ENCODE data around the gene TST.

The TST gene

DNA sequence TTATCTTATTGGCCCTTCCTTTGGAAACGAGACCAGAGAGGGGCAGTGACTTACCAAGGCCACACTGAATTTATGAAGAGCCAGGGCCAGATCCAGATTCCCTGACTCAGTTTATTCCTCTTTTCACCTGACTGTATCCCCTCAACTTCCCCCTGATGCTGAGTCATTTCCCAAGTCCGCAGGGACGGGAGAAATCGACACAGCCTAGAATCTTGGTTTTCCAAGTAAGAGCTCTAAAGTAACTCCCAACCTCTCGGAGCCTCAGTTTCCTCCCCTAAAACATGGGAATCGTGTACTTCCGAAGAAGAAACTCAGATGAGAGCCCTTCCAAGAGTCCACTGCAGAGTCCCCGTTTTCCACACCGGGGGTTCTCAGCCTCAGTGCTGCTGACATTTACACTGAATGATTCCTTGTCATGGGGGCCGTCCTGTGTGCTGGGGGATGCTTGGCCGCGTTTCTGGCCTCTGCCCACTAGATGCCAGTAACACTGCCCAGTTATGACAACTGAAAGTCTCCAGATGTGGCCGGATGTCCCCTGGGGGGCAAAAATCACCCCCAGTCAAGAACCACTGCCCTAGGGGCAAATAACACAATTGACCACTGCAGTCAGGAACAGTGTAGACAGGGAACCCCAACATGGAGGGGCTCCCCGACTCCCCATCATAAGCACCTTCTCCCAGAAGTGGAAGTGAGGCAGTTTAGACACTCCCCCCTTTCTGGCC is 11.5 kb upstream of the TST start:
- no peak for DNase-seq

GRCh38 chr22:37028692-37029674 is 9.7 kb upstream of the TST start:
- no peak for DNase-seq

DNA sequence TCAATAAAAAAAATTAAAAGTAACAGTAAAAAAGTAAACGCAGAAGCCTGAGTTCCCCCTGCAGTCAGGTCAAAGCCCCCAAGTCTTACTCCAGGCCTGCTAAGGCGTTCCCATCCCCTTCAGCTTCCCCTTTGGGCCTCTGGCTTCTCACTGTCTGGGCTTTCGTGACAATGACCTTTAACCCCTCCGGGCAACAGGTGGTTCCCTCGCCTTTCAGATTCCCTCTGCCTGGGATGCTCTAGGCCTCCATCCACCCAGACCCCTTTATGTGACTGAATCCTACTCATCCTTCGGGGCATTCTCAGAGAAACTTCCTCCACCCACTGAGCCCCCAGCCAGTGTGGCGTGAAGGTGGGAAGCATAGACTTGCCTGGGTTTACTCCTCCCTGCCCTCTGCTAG is 8.3 kb upstream of the TST start:
- DNase-seq, result no peak

DNA sequence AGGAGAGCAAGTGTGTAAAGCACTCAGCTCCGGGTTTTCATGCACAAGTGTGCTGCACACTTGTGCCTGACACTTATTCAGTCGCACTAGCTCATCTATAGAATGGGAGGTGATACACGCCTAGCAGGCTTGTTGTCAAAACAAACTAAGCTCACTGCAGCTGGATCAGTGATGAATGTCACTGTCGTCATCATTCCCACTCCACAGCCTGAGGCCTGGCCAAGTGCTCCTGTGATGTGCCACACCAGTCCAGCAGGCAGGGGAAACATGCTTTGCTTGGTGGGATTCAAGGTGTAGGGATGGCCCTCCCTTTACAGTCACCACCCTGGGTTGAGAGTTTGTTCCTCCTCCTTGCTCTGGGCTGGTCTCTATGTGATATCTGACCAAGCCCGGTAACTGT is 7.1 kb upstream of the TST start:
- DNase-seq, result no peak

- no peak for DNase-seq
Measured at GRCh38 chr22:37025500-37026070, 6.3 kb upstream of the TST start.

- no peak for DNase-seq
Measured at GRCh38 chr22:37024339-37025157, 5.3 kb upstream of the TST start.

DNA sequence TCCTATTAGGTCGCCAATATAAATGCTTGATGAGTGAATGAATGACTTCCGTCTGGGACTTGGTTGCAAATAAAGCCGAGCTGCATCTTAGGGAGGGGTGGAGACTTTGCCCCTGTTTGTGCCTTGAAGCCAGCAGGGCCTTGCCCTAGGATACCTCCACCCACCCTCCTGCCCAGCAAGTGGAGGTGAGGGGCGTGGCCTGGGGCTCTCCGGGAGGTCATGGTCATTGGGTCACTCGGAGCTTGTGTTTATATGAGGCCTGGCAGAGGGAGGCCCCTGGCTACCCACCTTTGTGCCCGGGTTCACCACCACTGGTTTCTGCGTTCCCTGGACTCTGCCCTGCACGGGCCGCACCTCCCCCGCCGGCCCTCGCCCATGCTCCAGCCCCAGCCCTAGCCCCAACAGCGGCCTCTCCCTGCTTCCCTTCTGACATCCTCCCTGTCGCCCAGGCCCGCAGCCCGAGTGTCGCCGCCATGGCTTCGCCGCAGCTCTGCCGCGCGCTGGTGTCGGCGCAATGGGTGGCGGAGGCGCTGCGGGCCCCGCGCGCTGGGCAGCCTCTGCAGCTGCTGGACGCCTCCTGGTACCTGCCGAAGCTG is 4.6 kb upstream of the TST start:
- DNase-seq, result no peak

GRCh38 chr22:37022483-37023337 is 3.5 kb upstream of the TST start:
- DNase-seq, result no peak

GRCh38 chr22:37021710-37022482 is 2.6 kb upstream of the TST start:
- DNase-seq, result peak; percentile 20

GRCh38 chr22:37021041-37021440 is 1.8 kb upstream of the TST start:
- DNase-seq, result no peak

DNA sequence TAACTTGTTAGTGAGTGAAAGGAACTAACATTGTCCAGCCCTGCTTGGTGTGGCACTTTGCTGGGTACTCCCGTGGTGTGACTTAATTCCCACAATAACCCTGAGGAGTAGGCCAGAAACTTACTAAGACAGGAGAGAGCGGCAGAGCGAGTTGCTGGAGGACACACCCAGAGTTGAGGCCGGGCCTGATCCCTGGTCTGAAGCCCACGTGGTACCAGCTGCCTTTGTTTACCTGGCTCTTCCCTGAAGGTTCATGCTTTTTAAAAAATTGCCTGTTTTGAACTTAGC is 889 bp upstream of the TST start:
- DNase-seq, result peak; percentile 35

GRCh38 chr22:37018815-37019308 is 385 bp downstream of the TST start:
- peak; percentile 58 for DNase-seq

DNA sequence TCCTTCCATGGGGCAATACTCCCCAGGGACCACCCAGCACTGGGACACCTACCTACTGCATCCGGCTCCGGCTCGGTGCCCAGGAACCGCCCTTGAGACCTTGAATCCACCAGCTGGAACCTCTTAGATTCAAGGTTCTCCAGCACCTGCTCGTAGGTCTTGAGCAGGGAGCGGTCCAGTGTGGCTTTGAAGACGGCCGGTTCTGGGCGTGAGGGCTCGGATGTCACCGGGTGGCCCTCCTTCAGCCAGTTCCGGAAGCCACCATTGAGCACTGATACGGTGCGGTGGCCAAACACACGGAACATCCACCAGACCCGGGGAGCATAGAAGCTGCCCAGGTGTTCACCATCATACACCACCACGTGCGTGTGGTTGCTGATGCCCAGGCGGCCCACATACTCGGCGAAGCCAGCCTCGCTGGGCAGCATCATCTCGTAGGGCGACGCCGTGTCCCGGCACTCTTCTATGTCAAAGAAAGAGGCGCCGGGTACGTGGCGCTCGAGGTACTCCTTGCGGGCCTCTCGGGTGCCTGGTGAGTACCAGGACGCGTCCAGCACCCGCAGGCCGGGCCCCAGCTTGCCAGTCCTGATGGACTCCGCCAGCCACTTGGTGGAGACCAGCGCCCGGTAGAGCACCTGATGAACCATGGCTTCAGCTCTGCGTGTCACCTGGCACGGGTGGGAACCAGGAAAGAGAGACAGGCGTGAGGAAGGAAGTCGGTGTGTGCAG is 997 bp downstream of the TST start:
- DNase-seq, result no peak

DNA sequence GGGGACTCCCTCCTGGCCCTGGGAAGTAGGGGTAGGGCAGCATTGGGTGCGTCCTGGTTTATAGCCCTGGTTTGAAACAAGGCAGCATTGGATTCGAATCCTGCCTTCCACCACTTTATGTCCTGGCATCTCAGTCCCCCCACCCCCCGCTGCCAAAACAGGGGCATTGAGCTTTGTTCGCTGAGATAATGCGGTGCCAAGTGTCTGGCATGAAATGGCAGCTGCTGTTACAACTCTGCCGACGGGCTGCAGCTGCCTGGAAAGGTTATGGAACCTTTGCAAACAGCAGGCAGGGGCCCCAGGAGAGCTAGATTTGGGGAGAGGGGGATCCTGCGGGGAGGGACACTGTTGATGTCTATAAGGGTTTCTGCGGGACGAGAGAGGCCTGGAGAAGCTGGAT is 1.9 kb downstream of the TST start:
- no peak for DNase-seq

DNA sequence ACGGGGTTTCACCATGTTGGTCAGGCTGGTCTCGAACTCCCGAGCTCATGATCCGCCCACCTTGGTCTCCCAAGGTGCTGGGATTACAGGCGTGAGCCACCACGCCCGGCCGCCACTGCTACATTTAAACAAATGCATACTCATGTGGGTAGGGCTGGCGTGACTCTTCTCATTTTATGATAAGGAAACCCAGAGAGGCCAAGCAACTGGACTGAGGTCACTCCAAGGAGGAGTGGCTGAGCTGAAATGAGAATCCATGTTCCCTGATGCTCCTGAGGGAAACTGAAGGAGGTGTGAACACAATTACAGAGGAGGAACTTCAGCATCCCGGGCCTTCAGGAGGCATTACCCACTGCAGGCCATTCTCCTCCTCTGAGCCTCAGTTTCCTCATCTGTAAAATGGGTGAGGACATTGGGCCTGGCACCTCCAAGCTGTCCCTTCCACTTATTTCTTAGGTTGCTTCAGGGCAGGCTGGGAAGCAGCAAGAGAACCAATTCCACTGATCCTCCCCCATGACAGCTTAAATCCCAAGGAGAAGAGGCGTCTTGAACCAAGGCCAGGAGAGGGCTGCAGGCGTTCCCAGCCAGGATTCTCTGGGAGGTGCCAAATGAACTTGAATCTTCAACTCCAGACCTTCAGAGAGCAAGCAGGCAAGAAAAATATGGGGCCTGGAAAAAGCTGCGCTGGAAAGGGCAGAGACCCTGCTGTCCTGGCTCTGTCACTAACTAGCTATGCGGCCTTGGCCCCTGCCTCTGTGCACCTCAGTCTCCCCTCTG is 2.9 kb downstream of the TST start:
- DNase-seq, result no peak

GRCh38 chr22:37015587-37015878 is 3.7 kb downstream of the TST start:
- no peak for DNase-seq

- DNase-seq, result no peak
Measured at GRCh38 chr22:37014835-37015586, 4.2 kb downstream of the TST start.

DNA sequence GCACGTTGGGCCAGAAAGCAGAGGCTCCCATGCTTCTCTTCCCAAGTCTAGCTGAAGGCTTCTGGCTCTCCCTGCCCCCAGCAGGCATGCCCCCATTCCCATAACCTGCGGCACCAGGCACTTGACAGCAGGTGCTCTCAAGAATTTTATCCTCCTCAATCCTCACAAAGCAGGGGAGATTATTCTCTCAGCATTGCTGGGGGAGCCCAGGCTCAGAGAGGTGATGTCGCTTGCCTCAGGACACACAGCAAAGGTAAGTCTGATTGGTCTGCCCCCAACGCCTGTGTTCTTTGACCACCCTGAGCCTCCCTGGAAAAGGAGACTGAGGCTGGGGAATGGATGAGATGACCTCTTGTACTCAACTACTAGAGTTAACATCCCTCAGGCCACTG is 4.8 kb downstream of the TST start:
- no peak for DNase-seq

DNA sequence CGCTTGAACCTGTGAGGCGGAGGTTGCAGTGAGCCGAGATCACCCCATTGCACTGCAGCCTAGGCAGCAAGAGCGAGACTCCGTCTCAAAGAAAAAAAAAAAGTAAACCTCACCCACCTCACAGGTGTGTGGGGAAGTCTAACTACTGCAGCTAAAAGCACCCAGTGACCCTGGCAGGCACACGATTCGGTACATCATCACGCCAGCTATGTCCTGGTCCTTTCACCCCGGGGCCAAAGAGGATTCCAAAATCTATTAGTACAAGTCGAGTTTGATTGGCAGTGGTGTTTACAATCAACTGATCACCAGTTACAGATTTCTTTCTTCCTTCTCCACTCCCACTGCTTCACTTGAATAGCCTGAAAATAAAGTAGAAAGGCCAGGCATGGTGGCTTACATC is 6.3 kb downstream of the TST start:
- no peak for DNase-seq
